SK-N-SH (cell line): ENCODE measurements around the gene MAP3K9. TPM values are rescaled to one million over a fixed set of nuclear protein-coding genes. Genes with fewer than 3 reads are reported as not detected.

Experiments used
- CTCF ChIA-PET: fragments of 300-600, 350-600 bp; formaldehyde crosslinking; extraction: SDS; loops from one replicate; lab custom pipeline; 2021; lab: Yijun Ruan, JAX
- POLR2A ChIA-PET: fragments of 350-600 bp; sonication (Branson Sonifier 250); formaldehyde crosslinking; extraction: SDS; loops from one replicate; lab custom pipeline; 2020; ENCODE audit warnings: antibody characterized with exemption, inconsistent platforms; lab: Yijun Ruan, JAX
- DNase-seq: peaks from one replicate; pipeline ENCODE4 v3.0.0; 2012
- H2AFZ ChIP-seq: fragments of 200-600 bp; sonication (generic); 2 replicates; pipeline ENCODE4 v1.8.1; 2016; ENCODE audit warnings: antibody characterized with exemption, mild to moderate bottlenecking, low read depth
- H3F3A ChIP-seq: fragments of 200-600 bp; sonication (generic); replicated peaks from 2 replicates; pipeline ENCODE3; 2016; ENCODE audit warnings: antibody characterized with exemption, mild to moderate bottlenecking; ENCODE audit not compliant: insufficient read depth
- H3K27ac ChIP-seq, 2 experiments: fragments of 200-500 bp in 1 of 2; fragments of 200-600 bp in 1 of 2; sonication (Bioruptor generic) in 1 of 2; sonication (generic), shearing (Covaris generic) in 1 of 2; 2 replicates each; pipeline versions ENCODE4 v1.5.1 to v1.6.1; 2014 to 2016; ENCODE audit warnings: low read depth in 2 of 2, inconsistent platforms in 1 of 2, low read length in 1 of 2, mild to moderate bottlenecking in 1 of 2, mixed read lengths in 1 of 2
- H3K27me3 ChIP-seq: fragments of 200-600 bp; sonication (generic), shearing (Covaris generic); 2 replicates; pipeline ENCODE4 v1.6.1; 2016; ENCODE audit warnings: mixed run types; ENCODE audit not compliant: insufficient read depth
- H3K36me3 ChIP-seq, 2 experiments: fragments of 200-500 bp in 1 of 2; fragments of 200-600 bp in 1 of 2; sonication (Bioruptor generic) in 1 of 2; sonication (generic) in 1 of 2; replicated peaks in 1 of 2; 2 replicates each; pipeline versions ENCODE3 to v1.5.1; 2014 to 2016; ENCODE audit warnings: low read length in 1 of 2, mild to moderate bottlenecking in 1 of 2; ENCODE audit not compliant: insufficient read depth in 2 of 2, control insufficient read depth in 1 of 2
- H3K4me1 ChIP-seq, 2 experiments: fragments of 200-500 bp in 1 of 2; fragments of 200-600 bp in 1 of 2; sonication (Bioruptor generic) in 1 of 2; sonication (generic), shearing (Covaris generic) in 1 of 2; 2 replicates each; pipeline versions ENCODE4 v1.5.1 to v1.6.1; 2014 to 2016; ENCODE audit warnings: low read depth in 1 of 2, low read length in 1 of 2, mixed run types in 1 of 2; ENCODE audit not compliant: insufficient read depth in 2 of 2, control insufficient read depth in 1 of 2
- H3K4me2 ChIP-seq: fragments of 200-600 bp; sonication (generic), shearing (Covaris generic); 2 replicates; pipeline ENCODE4 v1.6.1; 2017; ENCODE audit warnings: mixed run types
- H3K4me3 ChIP-seq, 2 experiments: fragments of 200-500 bp in 1 of 2; fragments of 200-600 bp in 1 of 2; sonication (Bioruptor generic) in 1 of 2; sonication (generic), shearing (Covaris generic) in 1 of 2; 2 replicates each; pipeline versions ENCODE4 v1.5.1 to v1.8.1; 2014 to 2016; ENCODE audit warnings: low read depth in 2 of 2, inconsistent platforms in 1 of 2, low read length in 1 of 2, mild to moderate bottlenecking in 1 of 2, mixed read lengths in 1 of 2, moderate library complexity in 1 of 2
- H3K79me2 ChIP-seq: fragments of 200-600 bp; sonication (generic); 2 replicates; pipeline ENCODE4 v1.8.1; 2017; ENCODE audit warnings: mild to moderate bottlenecking; ENCODE audit not compliant: insufficient read depth
- H3K9ac ChIP-seq: fragments of 200-600 bp; sonication (generic); 2 replicates; pipeline ENCODE4 v1.6.1; 2017; ENCODE audit warnings: mixed run types
- H3K9me2 ChIP-seq: fragments of 200-600 bp; sonication (generic); 2 replicates; pipeline ENCODE4 v1.6.1; 2017; ENCODE audit warnings: mixed run types
- H3K9me3 ChIP-seq: fragments of 200-600 bp; sonication (generic); 2 replicates; pipeline ENCODE4 v1.6.1; 2017; ENCODE audit warnings: mixed run types, mild to moderate bottlenecking, moderate library complexity
- H4K20me1 ChIP-seq: fragments of 200-600 bp; sonication (generic); 2 replicates; pipeline ENCODE4 v1.6.1; 2017; ENCODE audit warnings: mild to moderate bottlenecking, mixed run types; ENCODE audit not compliant: insufficient read depth
- CHD2 ChIP-seq: fragments of 150-350 bp; IDR thresholded peaks from 2 replicates; pipeline ENCODE4 v1.6.1; 2018; ENCODE audit warnings: low read length; ENCODE audit not compliant: partially characterized antibody
- EP300 ChIP-seq, 2 experiments: IDR thresholded peaks; 2 replicates each; pipeline versions ENCODE4 v1.4.0 to v1.6.1; 2012; ENCODE audit warnings: borderline replicate concordance in 1 of 2, low read depth in 1 of 2, low read length in 1 of 2
- FOSL2 ChIP-seq: IDR thresholded peaks from 2 replicates; pipeline ENCODE4 v1.4.0; 2012; ENCODE audit warnings: low read depth, mild to moderate bottlenecking, moderate library complexity, borderline replicate concordance
- FOXJ3 ChIP-seq: sonication (generic); formaldehyde crosslinking; IDR thresholded peaks from 2 replicates; pipeline ENCODE4 v1.5.1; 2020; ENCODE audit warnings: mild to moderate bottlenecking, missing genetic modification reagents
- GABPA ChIP-seq: IDR thresholded peaks from 2 replicates; pipeline ENCODE4 v1.4.0; 2012; ENCODE audit warnings: low read depth, mild to moderate bottlenecking
- GATA2 ChIP-seq: sonication (generic); formaldehyde crosslinking; IDR thresholded peaks from 2 replicates; pipeline ENCODE4 v1.5.0; 2020; ENCODE audit warnings: mild to moderate bottlenecking, missing genetic modification reagents
- IRF3 ChIP-seq: fragments of 150-350 bp; IDR thresholded peaks from 2 replicates; pipeline ENCODE4 v1.6.1; 2016; ENCODE audit warnings: mild to moderate bottlenecking, low read depth, low read length
- JUND ChIP-seq: IDR thresholded peaks from 2 replicates; pipeline ENCODE4 v1.4.0; 2012
- MXI1 ChIP-seq: IDR thresholded peaks from 2 replicates; pipeline ENCODE4 v1.6.1; 2012; ENCODE audit warnings: mild to moderate bottlenecking, low read depth, low read length, improper control_type of control experiment
- NFIC ChIP-seq: IDR thresholded peaks from 2 replicates; pipeline ENCODE4 v1.4.0; 2012; ENCODE audit warnings: borderline replicate concordance
- POLR2AphosphoS5 ChIP-seq: IDR thresholded peaks from 2 replicates; pipeline ENCODE4 v1.6.1; 2012; ENCODE audit warnings: low read depth, low read length
- RFX5 ChIP-seq: IDR thresholded peaks from 2 replicates; pipeline ENCODE4 v1.6.1; 2012; ENCODE audit warnings: mild to moderate bottlenecking, improper control_type of control experiment, low read length
- RXRA ChIP-seq: IDR thresholded peaks from 2 replicates; pipeline ENCODE4 v1.4.0; 2012; ENCODE audit warnings: low read depth, mild to moderate bottlenecking, borderline replicate concordance
- SMC3 ChIP-seq: IDR thresholded peaks from 2 replicates; pipeline ENCODE4 v1.6.1; 2012; ENCODE audit warnings: low read depth, low read length, improper control_type of control experiment
- TAF1 ChIP-seq: IDR thresholded peaks from 2 replicates; pipeline ENCODE4 v1.6.1; 2012; ENCODE audit warnings: low read depth, mild to moderate bottlenecking, low read length, moderate library complexity, borderline replicate concordance
- TCF12 ChIP-seq: IDR thresholded peaks from 2 replicates; pipeline ENCODE4 v1.4.0; 2012
- TEAD4 ChIP-seq: IDR thresholded peaks from 2 replicates; pipeline ENCODE4 v1.4.0; 2012; ENCODE audit warnings: mild to moderate bottlenecking, borderline replicate concordance; ENCODE audit not compliant: insufficient read depth
- USF1 ChIP-seq: IDR thresholded peaks from 2 replicates; pipeline ENCODE4 v1.4.0; 2012; ENCODE audit warnings: low read depth, borderline replicate concordance
- USF2 ChIP-seq: fragments of 150-350 bp; IDR thresholded peaks from 2 replicates; pipeline ENCODE4 v1.6.1; 2017; ENCODE audit warnings: antibody characterized with exemption, low read length, low read depth, borderline replicate concordance
- ZBTB33 ChIP-seq: IDR thresholded peaks from 2 replicates; pipeline ENCODE4 v1.4.0; 2012; ENCODE audit warnings: low read depth, borderline replicate concordance
- WGBS: methylation state at CpG from one replicate; pipeline ENCODE4 v1.1.6; 2017; ENCODE audit warnings: low lambda C conversion rate; 5-methylcytosine and 5-hydroxymethylcytosine counted together
- polyA plus RNA-seq, 3 experiments: library from polyadenylated mRNA; depleted of rRNA; stranded (reverse); fragments of >200 nt; gene quantifications; 2 replicates each; pipeline ENCODE4 v1.2.3, GENCODE V29; 2012

The MAP3K9 gene
- polyA plus RNA-seq, 1 of the 3 experiments (the other 2 are of a cell fraction) = 2.0 TPM

GRCh38 chr14:70707138-70708038 is 101.9 kb downstream of the MAP3K9 start:
- WGBS = 88% methylated on average over 4 of the region's 6 CpGs
- H3K4me2 ChIP-seq = no peak overlapping the region; the same call in 1 of the 2 replicates
- POLR2A ChIA-PET = no interaction called here

GRCh38 chr14:70706177-70706576 is 103.1 kb downstream of the MAP3K9 start:
- CTCF ChIA-PET = interaction anchor here (1.4 kb wide), 1 partner anchor 85 kb away, joined by 3 read pairs; no protein-coding TSS in a partner anchor
- Histone ChIP-seq H3K27me3 (peaks cover 2% of the 10 kb centered on the region; the same call in 1 of the 2 replicates), H3K36me3 (no peaks in the 10 kb centered on the region), H2AFZ (no peak overlapping the region), H3K4me1 (peaks cover 4 to 5% of the 10 kb centered on the region in 2 experiments; a peak in 2 of 4 replicates), H3K79me2 (no peaks in the 10 kb centered on the region), H3F3A (no peaks in the 10 kb centered on the region), H3K9ac (no peak overlapping the region), H4K20me1 (no peaks in the 10 kb centered on the region), H3K9me2 (no peaks in the 10 kb centered on the region), H3K4me3 (no peak overlapping the region), H3K27ac (peak overlapping the region in 1 of 2 experiments; percentile 1; a peak in 2 of 4 replicates), H3K4me2 (no peak overlapping the region; the same call in 1 of the 2 replicates), H3K9me3 (no peaks in the 10 kb centered on the region)
- TF ChIP-seq ZBTB33 = no peak
- no peak for TF ChIP-seq MXI1
- peak; percentile 62; the same call in 1 of the 2 replicates for TF ChIP-seq RXRA
- no peak for TF ChIP-seq GABPA
- TF ChIP-seq EP300 (IDR thresholded peaks at IDR 0.05; ENCODE audit: borderline replicate concordance in 1 of 2, low read depth in 1 of 2, low read length in 1 of 2) = peak in 1 of 2 experiments; percentile 27; a peak in 1 of 4 replicates
- peak; percentile 46; the same call in 1 of the 2 replicates for TF ChIP-seq TCF12
- TF ChIP-seq TAF1 = no peak
- TF ChIP-seq FOXJ3 (CRISPR knock-in tag) = no peak
- no peak for TF ChIP-seq RFX5
- no peak for TF ChIP-seq USF2
- no peak for TF ChIP-seq GATA2 (CRISPR knock-in tag)
- peak; percentile 30; the same call in 1 of the 2 replicates for TF ChIP-seq TEAD4
- no peak for TF ChIP-seq SMC3
- no peak for TF ChIP-seq CHD2
- TF ChIP-seq IRF3 = no peak
- DNase-seq = no peak
- POLR2A ChIA-PET = no interaction called here

More at GRCh38 chr14:70707138-70708038, 101.9 kb downstream of the MAP3K9 start:
- Histone ChIP-seq H3K4me3 (no peak overlapping the region), H3K27ac (no peak overlapping the region), H3K9ac (no peak overlapping the region), H3K36me3 (no peaks in the 10 kb centered on the region), H2AFZ (no peak overlapping the region), H3K27me3 (no peaks in the 10 kb centered on the region), H3F3A (no peaks in the 10 kb centered on the region), H3K9me2 (no peaks in the 10 kb centered on the region), H3K9me3 (no peaks in the 10 kb centered on the region), H3K4me1 (peaks cover 4 to 5% of the 10 kb centered on the region in 2 experiments; a peak in 2 of 4 replicates), H4K20me1 (no peaks in the 10 kb centered on the region), H3K79me2 (no peaks in the 10 kb centered on the region)
- TF ChIP-seq TCF12 (no peak), NFIC (no peak), USF1 (no peak), FOSL2 (peak; percentile 21; the same call in 1 of the 2 replicates), GATA2 (CRISPR knock-in tag) (no peak), POLR2AphosphoS5 (no peak), JUND (peak; percentile 29; the same call in 1 of the 2 replicates)
- CTCF ChIA-PET = interaction anchor here (0.7 to 1.5 kb wide), 6 partner anchors 11 to 661 kb away, joined by 3 to 5 read pairs (median 3); no protein-coding TSS in a partner anchor
- no peak for DNase-seq
